NCI-H226 (cell line): Measurements from ENCODE around the gene PAK6.

Experiments
- DNase-seq: peaks from one replicate; pipeline ENCODE4 v3.0.0-alpha.2; 2015

PAK6 gene

DNA sequence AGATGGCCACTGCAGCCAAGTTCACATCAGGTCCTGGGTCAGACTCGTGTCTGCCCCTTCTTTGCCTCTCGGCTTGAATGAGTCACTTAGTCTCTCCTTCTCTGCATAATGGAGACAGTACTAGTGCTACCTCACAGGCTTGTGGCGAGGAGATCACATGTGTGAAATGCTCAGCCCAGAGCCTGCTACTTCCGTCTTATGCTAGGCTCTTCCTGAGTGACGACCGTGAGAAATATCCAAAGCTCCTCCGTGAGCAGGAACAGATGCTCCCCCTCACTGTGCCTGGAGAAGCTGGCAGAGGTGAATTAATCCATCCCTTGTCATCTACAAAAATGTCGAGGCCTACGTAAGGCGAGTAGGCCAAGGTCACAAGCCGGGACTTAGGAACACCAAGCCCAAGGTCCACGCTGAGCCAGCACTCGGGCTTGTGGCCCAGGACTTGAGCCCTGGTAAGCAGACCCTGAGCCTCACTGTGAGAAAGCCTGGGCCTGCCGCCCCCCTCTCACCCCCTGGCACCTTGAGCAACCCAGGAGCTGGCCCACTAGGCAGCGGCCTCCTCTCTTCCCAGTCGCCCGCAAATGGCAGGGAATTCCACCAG is 17.9 kb downstream of the PAK6 start:
- DNase-seq: no peak

DNA sequence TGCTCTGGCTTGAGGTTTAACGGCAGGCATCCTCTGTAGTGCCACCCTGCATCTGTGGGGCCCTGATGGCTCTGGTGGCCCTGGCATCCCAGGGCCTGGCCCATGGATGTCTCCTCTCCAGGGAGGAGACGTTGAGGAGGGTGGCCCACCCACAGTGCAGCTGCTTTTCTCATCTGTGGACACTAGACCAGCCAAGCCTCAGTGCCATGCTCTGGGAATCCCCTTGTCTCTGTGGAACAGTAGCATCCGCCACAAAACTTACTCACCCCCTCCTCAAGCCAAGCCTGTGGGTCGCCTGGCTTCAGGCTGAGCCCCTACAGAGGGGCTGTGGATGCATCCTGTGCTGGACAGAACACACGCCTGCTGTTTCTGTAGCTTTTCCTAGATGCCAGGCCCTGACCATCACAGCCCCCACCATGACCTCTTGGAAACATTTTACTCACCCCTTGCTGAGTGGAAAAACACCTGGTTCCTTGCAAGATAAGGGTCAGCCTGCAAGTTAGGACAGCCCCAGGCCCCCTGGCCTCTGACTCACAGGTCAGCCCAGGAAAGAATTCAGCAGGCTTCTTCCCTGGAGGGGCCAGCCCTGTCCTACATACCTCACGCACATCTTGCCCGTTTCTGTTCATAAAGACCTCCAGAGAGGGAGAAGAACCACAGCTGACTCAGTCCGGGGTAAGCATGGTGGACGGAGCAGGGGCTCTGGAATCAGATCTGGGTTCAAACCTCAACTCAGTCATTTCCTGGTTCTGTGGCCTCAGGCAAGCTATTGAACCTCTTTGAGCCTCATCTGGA is 19.0 kb downstream of the PAK6 start:
- DNase-seq: peak; percentile 34

GRCh38 chr15:40258544-40258943 is 19.7 kb downstream of the PAK6 start:
- DNase-seq: peak; percentile 9

- no peak for DNase-seq
Measured at GRCh38 chr15:40259021-40259420, 20.2 kb downstream of the PAK6 start.

DNA sequence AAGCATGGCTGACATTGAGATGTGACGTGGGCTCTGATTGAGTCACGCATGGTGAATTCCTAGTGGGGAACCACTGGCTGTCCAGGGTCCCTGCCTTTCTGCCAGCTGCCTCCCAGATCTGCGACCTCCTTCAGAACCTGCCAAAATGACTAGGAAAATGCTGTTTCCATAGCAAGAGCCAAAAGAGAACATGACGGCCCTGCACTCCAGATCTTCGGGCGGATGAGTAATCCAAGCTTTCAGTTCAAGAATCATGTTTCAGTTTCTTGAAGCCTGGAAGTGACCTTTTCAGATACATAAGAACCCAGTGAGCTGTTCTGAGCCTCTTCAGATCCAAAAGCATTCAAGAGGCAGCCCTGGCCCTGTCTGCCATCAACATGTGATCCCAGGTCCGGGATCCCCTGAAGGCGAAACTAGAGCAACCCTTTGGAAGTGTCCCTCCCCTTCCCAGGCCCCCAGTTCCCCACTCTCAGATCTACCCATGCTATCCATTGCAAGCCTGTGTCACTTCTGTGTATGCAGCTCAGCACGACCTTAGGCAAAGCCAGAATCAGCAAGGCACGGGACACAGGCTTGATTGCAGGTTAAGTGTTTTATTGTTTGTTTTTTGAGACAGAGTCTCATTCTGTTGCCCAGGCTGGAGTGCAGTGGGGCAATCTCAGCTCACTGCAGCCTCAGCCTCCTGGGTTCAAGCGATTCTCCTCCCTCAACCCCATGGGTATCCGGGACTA is 24.3 kb downstream of the PAK6 start:
- no peak for DNase-seq

GRCh38 chr15:40264321-40265153 is 25.7 kb downstream of the PAK6 start:
- DNase-seq: no peak

GRCh38 chr15:40265355-40265754 is 26.5 kb downstream of the PAK6 start:
- no peak for DNase-seq

DNA sequence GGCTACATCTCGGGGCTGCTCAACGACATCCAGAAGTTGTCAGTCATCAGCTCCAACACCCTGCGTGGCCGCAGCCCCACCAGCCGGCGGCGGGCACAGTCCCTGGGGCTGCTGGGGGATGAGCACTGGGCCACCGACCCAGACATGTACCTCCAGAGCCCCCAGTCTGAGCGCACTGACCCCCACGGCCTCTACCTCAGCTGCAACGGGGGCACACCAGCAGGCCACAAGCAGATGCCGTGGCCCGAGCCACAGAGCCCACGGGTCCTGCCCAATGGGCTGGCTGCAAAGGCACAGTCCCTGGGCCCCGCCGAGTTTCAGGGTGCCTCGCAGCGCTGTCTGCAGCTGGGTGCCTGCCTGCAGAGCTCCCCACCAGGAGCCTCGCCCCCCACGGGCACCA is 27.0 kb downstream of the PAK6 start:
- DNase-seq: no peak

DNA sequence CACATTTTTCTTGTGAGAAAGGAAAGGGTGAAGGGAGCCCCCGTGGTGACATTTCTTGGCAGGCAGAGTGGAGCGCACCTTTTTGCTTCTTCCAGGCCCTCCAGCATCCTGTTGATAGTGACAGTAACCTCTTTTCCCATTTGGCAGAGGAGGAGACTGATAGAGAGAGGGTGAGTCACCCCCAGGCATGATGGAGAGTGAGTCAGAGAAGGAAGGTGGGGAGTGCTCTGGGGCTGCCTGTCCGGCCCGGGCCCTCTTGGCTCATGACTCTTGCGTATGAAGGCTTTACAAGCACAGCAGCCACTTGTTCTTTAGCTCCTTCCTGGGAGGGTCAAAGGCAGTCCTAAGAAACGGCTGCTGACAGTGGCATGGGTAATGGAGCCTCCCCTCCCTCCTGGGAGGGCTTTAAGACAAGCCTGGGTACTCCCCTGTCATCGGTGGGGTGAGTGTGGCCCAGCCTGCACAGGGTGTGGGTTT is 28.0 kb downstream of the PAK6 start:
- peak; percentile 84 for DNase-seq

- DNase-seq: no peak
Measured at GRCh38 chr15:40267670-40268069, 28.8 kb downstream of the PAK6 start.

- no peak for DNase-seq
Measured at GRCh38 chr15:40269604-40270003, 30.7 kb downstream of the PAK6 start.

DNA sequence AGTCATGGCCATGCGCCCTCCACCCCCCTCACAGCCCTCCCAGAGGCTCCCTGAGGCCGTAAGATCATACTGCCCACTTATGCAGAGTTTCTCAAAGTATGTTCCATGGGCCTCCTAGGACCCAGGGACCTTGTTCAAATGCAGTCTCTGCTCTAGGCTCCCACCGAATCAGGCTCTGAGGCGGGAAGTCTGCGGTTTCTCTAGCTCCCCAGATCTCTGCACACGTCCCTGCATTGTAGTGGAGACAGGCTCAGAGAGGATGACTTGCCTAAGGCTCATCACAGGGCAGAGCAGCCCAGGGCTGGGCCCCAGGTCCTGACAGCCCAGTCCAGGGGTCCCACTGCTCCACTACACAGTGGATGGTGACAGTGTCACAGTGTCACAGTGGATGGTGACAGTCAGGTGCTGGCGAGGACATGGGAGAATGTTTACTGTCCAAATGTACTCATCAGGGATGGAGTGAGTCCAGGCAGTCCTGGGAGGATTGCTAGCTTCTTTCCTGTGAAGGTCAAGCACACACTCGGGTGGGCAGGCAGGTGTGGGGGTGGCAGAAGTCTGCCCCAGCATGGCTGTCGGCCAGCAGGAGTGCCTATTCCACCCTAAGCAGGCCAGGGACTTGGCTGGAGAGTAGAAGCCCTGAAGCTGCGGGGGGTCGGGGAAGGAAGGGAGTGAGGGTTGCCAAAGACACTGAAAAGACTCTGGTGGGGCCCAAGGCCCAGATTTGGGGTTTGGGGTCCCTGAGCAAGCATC is 31.6 kb downstream of the PAK6 start:
- no peak for DNase-seq

DNA sequence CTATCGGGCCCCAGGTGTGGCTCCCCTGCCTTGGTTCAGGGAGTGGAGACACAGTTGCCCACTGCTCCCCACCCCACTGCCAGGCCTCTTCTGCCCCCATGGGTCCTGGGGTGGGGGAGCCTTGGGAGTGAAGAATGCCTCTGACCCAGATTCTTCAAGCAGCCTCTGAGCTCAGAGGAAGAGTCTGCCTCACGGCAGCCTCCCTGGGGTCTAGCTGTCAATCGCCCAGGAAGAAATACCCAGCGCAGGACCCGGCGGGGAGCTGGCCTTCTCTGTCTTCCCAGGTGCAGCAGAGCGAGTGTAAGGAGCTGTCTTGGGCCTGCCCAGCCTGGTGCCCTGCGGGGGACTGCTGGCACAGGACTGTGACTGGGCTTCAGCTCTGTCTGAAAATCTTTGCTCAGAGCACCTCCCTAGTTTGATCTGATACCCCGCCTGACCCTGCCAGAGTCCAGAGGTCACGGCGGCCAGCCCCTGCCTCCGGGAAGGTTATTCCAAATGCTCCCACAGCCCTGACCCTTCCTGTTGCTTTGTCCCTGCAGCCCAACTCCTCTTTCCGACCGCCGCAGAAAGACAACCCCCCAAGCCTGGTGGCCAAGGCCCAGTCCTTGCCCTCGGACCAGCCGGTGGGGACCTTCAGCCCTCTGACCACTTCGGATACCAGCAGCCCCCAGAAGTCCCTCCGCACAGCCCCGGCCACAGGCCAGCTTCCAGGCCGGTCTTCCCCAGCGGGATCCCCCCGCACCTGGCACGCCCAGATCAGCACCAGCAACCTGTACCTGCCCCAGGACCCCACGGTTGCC is 33.0 kb downstream of the PAK6 start:
- no peak for DNase-seq

- DNase-seq: no peak
Measured at GRCh38 chr15:40272485-40273056, 33.7 kb downstream of the PAK6 start.

GRCh38 chr15:40273428-40273827 is 34.6 kb downstream of the PAK6 start:
- DNase-seq: no peak

DNA sequence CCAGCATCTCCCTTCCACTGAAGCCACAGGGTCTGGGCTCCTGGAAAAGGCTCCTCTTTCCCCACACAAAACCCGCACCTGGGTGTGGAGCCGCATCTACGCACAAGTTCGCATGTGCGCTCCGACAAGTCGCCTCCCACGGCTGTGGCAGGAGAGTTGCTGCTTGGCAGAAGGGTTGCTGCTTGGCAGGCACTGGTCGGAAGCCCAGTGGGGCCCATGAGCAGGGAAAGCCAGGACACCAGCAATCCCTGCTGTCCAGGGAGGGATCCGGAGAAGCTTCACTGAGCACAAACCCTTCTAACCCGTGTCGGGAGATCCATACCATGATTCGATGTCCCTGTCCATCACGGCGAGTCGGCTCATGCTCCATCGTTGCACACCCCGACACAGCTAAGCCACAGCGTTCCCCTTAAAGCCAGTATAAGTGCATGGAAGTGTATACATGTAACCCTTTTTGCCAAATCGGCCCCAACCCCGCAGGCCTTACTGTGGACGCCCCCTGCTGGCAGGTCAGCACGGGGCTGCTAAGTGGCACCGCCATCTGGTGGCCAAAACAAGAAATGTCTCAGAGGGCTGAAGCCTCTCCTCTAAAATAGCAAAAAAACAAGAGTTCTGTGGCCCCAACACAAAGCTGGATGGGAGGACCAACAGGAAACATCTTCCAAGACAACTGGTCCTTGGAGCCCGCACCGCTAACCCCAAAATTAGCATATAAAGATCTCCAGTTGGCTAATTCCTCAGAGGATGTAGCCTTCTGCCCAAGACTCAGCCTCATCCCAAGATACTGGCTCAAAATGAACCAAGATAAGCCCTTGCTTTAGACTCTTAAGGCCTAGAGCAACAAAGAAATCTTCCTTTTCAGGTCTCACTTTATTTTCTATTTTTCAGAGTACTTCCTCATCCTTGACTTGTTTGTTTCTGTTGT is 35.7 kb downstream of the PAK6 start:
- DNase-seq: peak; percentile 22

- DNase-seq: no peak
Measured at GRCh38 chr15:40275523-40275922, 36.7 kb downstream of the PAK6 start.

DNA sequence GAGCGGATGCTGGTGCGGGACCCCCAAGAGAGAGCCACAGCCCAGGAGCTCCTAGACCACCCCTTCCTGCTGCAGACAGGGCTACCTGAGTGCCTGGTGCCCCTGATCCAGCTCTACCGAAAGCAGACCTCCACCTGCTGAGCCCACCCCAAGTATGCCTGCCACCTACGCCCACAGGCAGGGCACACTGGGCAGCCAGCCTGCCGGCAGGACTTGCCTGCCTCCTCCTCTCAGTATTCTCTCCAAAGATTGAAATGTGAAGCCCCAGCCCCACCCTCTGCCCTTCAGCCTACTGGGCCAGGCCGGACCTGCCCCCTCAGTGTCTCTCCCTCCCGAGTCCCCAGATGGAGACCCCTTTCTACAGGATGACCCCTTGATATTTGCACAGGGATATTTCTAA is 37.1 kb downstream of the PAK6 start:
- no peak for DNase-seq

DNA sequence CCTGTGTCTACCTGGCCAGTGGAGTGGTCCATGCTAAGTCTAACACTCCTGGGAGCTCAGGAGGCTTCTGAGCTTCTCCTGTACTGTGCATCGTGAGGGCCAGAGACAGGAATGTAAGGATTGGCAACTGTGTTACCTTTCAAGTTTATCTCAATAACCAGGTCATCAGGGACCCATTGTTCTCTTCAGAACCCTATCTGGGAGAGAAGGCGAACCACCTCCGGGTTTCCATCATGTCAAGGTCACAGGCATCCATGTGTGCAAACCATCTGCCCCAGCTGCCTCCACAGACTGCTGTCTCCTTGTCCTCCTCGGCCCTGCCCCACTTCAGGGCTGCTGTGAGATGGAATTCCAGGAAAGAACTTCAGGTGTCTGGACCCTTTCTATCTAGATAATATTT is 38.1 kb downstream of the PAK6 start:
- DNase-seq: no peak

DNA sequence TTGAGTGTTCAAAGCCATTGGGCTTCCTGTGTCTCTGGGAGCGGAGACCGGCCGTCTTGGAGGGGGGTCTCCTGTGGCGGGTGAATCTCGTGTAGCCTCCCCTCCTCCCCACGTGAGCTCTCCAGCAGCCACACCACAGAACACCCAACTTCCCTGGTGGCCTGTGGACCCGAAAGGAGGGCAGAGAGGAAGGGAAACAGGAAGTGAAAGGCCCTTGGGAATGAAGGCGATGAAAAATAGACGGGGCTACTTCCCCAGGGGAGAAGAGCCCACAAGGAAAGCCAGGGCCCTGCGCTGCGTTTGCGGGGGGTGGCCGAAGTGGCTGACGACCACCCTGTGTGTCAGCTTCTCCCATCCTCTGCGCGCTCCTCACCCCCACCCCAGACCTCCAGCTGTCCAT is 38.6 kb downstream of the PAK6 start:
- no peak for DNase-seq
